ENCODE measurements around the gene TEC.

- TF ChIP-seq CTCF (IDR thresholded peaks at IDR 0.05), result no peak
- TF ChIP-seq POLR2A (IDR thresholded peaks at IDR 0.05), result no peak
These were observed 74.3 kb downstream of the TEC start for GRCh38 chr4:48195374-48195773.

Measured in testis (tissue), 2 donors.